H1 (cell line): ENCODE data around the gene RASGRP1. TPM values are rescaled to one million over a fixed set of nuclear protein-coding genes. Genes with fewer than 3 reads are reported as not detected.

Source experiments
- CEBPB ChIP-seq: IDR thresholded peaks from 2 replicates; pipeline ENCODE4 v1.6.1; 2012; ENCODE audit warnings: low read depth, low read length
- SP4 ChIP-seq: IDR thresholded peaks from 2 replicates; pipeline ENCODE4 v1.6.1; 2012; ENCODE audit warnings: low read length, inconsistent platforms
- YY1 ChIP-seq: IDR thresholded peaks from 2 replicates; pipeline ENCODE4 v1.6.1; 2011; ENCODE audit warnings: low read depth, mild to moderate bottlenecking, low read length
- polyA plus RNA-seq, 7 experiments: library from polyadenylated mRNA; depleted of rRNA in 3 of 7; stranded (reverse) in 5 of 7; unstranded in 2 of 7; fragments of >200 nt in 5 of 7; fragments of 200-250 nt in 2 of 7; gene quantifications; 1 replicate in 5 of 7; 2 replicates in 1 of 7; 4 replicates in 1 of 7; pipeline versions ENCODE4 v1.2.1 to v1.2.3, GENCODE V29; 2011 to 2013; ENCODE audit warnings: missing spikeins in 2 of 7, mixed read lengths in 2 of 7
- total RNA-seq: library from RNA; stranded (reverse); fragmentation: NEBNext Ultra II Directional; extraction: Animal tissue kit (Norgen Biotek cat#: 25700); gene quantifications from 2 replicates; pipeline ENCODE4 v1.2.1, GENCODE V29; 2021

Gene RASGRP1
- total and polyA plus RNA-seq, 2 of the 8 experiments (the other 6 are each of a cell fraction or from before 2014, with no cell fraction given) = 1.1 to 2.1 TPM

DNA sequence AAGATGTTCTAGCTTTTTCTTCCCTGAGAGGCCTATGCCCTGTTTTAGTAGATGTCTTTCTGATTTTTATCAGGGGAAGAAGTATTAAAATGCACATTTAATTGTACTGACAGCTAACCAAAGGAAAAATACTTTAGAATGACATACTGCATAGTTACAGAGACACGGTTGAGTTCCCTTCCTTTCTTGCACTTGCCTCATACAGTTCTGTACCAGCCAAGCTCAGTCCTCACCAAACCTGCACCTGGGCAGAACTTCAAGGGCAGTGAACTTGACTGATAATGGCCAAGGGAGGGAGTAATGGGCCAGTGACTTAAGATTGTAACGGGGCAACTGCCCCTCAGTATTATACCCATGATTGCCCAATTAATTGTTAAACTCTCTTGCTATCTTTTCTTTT is 34.1 kb upstream of the RASGRP1 start (continued):
- TF ChIP-seq YY1 = no peak
- TF ChIP-seq CEBPB = no peak
- TF ChIP-seq SP4 = no peak
